Panc1 (cell line): ENCODE results near the gene FRYL. TPM values are rescaled to one million over a fixed set of nuclear protein-coding genes. Genes with fewer than 3 reads are reported as not detected.
"Not testable (repeated sequence)": the region's sequence is repeated elsewhere in the genome, so short reads cannot be mapped to it uniquely, and the experiment has no call there.

Experiments
- ATAC-seq: fragments of 200-7000 bp; cut with Tn5 transposase; 2 replicates; pipeline ENCODE4 v1.9.1; 2020; ENCODE audit warnings: mild to moderate bottlenecking, moderate library complexity
- BruUV-seq: library from RNA; stranded (reverse); fragments of 400-500 nt; replicated peaks from 2 replicates; lab custom pipeline; 2021; lab: Mats Ljungman, UMichigan
- CTCF ChIA-PET: fragments of 300-600 bp; sonication (Branson Sonifier 250); formaldehyde crosslinking; loops from one replicate; lab custom pipeline; 2022; ENCODE audit warnings: antibody characterized with exemption; lab: Charles Lee
- POLR2A ChIA-PET: fragments of 300-600 bp; sonication (Branson Sonifier 250); formaldehyde crosslinking; loops from one replicate; lab custom pipeline; 2022; ENCODE audit warnings: antibody characterized with exemption; lab: Charles Lee
- DNase-seq: peaks from one replicate; pipeline ENCODE4 v3.0.0-alpha.2; 2010; ENCODE audit warnings: low read depth, low spot score
- H3K27ac ChIP-seq: 2 replicates; pipeline ENCODE4 v1.5.1; 2011; ENCODE audit warnings: mild to moderate bottlenecking, low read length, inconsistent platforms
- H3K27me3 ChIP-seq: fragments of 200-500 bp; sonication (Bioruptor generic); 2 replicates; pipeline ENCODE4 v1.6.0; 2014; ENCODE audit warnings: low read length, inconsistent platforms; ENCODE audit not compliant: control insufficient read depth, insufficient read depth
- H3K36me3 ChIP-seq: fragments of 200-500 bp; sonication (Bioruptor generic); 2 replicates; pipeline ENCODE4 v1.5.1; 2014; ENCODE audit warnings: inconsistent platforms, mild to moderate bottlenecking, low read length, moderate library complexity; ENCODE audit not compliant: control insufficient read depth, insufficient read depth
- H3K4me1 ChIP-seq: 2 replicates; pipeline ENCODE4 v1.5.1; 2011; ENCODE audit warnings: inconsistent platforms, mild to moderate bottlenecking, low read length, moderate library complexity; ENCODE audit not compliant: control insufficient read depth, insufficient read depth
- H3K4me3 ChIP-seq, 2 experiments: 2 replicates each; pipeline ENCODE4 v1.5.1; 2011 to 2012; ENCODE audit warnings: low read depth in 2 of 2, low read length in 2 of 2, mild to moderate bottlenecking in 2 of 2, inconsistent platforms in 1 of 2, moderate library complexity in 1 of 2
- H3K9me3 ChIP-seq: fragments of 200-500 bp; sonication (Bioruptor generic); 2 replicates; pipeline ENCODE4 v1.5.1; 2014; ENCODE audit warnings: low read depth, mild to moderate bottlenecking, inconsistent platforms, low read length, moderate library complexity; ENCODE audit not compliant: control insufficient read depth, insufficient read depth
- POLR2AphosphoS5 ChIP-seq: IDR thresholded peaks from 2 replicates; pipeline ENCODE4 v1.6.1; 2012; ENCODE audit warnings: mild to moderate bottlenecking, low read depth, low read length, moderate library complexity
- SIN3A ChIP-seq: IDR thresholded peaks from 2 replicates; pipeline ENCODE4 v1.6.1; 2012; ENCODE audit warnings: low read depth, mild to moderate bottlenecking, low read length, moderate library complexity, borderline replicate concordance; ENCODE audit not compliant: insufficient read depth
- TCF7L2 ChIP-seq: IDR thresholded peaks from 2 replicates; pipeline ENCODE4 v1.6.1; 2011; ENCODE audit warnings: mild to moderate bottlenecking, low read depth, low read length, inconsistent platforms
- in situ Hi-C: cut with HindIII; loops from 2 replicates; pipeline ENCODE4 v1.10.0; 2016; ENCODE audit warnings: low sequenced_read_pairs, low pct_unique_long_range_greater_than_20kb
- intact Hi-C: fragments of 100-400 bp; cut with micrococcal nuclease; formaldehyde crosslinking; loops from one replicate; pipeline ENCODE4 v1.10.0; 2022; ENCODE audit not compliant: unreplicated experiment
- total RNA-seq: library from RNA; stranded (reverse); gene quantifications from one replicate; pipeline ENCODE4 v1.2.1, GENCODE V29; 2021; ENCODE audit not compliant: unreplicated experiment
- TF ChIP-seq, protein P1 (sequence below): fragments of 450-650 bp; IDR thresholded peaks from 2 replicates; pipeline ENCODE4 v1.5.1; 2017; ENCODE audit warnings: mild to moderate bottlenecking
- TF ChIP-seq, protein P2 (sequence below), 2 experiments: IDR thresholded peaks; 2 replicates each; pipeline ENCODE4 v1.6.1; 2011 to 2012; ENCODE audit warnings: low read depth in 2 of 2, control low read depth in 1 of 2, low read length in 1 of 2, mild to moderate bottlenecking in 1 of 2, moderate library complexity in 1 of 2; ENCODE audit not compliant: insufficient read depth in 1 of 2

The FRYL gene
- total RNA-seq, 1 experiment from 2014 or later = 47.5 TPM

DNA sequence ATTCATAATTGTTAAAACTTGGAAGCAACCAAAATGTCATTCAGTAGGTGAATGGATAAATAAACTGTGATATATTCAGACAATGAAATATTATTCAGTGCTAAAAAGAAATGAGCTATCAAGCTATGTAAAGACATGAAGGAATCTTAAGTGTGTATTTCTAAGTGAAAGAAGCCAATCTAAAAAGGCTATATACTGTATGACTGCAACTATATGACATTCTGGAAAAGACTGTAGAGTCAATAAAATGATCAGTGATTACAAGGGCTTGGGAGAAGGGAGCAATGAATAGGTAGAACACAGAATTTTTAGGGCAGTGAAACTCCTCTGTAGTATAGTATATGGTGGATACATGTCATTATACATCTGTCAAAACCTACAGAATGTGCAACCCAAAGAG, 139.9 kb downstream of the FRYL start:
- BruUV-seq = no TSS peak
- Histone ChIP-seq H3K4me3 (no peak overlapping the region), H3K4me1 (peaks cover 3% of the 10 kb centered on the region; the same call in 1 of the 2 replicates), H3K27me3 (no peaks in the 10 kb centered on the region), H3K36me3 (no peaks in the 10 kb centered on the region), H3K27ac (no peak overlapping the region), H3K9me3 (no peaks in the 10 kb centered on the region)
- DNase-seq (no peak), ATAC-seq (no peak)
- TF ChIP-seq TCF7L2 (no peak), SIN3A (no peak), POLR2AphosphoS5 (no peak)
- TF ChIP-seq, protein P1, sequence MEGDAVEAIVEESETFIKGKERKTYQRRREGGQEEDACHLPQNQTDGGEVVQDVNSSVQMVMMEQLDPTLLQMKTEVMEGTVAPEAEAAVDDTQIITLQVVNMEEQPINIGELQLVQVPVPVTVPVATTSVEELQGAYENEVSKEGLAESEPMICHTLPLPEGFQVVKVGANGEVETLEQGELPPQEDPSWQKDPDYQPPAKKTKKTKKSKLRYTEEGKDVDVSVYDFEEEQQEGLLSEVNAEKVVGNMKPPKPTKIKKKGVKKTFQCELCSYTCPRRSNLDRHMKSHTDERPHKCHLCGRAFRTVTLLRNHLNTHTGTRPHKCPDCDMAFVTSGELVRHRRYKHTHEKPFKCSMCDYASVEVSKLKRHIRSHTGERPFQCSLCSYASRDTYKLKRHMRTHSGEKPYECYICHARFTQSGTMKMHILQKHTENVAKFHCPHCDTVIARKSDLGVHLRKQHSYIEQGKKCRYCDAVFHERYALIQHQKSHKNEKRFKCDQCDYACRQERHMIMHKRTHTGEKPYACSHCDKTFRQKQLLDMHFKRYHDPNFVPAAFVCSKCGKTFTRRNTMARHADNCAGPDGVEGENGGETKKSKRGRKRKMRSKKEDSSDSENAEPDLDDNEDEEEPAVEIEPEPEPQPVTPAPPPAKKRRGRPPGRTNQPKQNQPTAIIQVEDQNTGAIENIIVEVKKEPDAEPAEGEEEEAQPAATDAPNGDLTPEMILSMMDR = no peak
- TF ChIP-seq, protein P2, sequence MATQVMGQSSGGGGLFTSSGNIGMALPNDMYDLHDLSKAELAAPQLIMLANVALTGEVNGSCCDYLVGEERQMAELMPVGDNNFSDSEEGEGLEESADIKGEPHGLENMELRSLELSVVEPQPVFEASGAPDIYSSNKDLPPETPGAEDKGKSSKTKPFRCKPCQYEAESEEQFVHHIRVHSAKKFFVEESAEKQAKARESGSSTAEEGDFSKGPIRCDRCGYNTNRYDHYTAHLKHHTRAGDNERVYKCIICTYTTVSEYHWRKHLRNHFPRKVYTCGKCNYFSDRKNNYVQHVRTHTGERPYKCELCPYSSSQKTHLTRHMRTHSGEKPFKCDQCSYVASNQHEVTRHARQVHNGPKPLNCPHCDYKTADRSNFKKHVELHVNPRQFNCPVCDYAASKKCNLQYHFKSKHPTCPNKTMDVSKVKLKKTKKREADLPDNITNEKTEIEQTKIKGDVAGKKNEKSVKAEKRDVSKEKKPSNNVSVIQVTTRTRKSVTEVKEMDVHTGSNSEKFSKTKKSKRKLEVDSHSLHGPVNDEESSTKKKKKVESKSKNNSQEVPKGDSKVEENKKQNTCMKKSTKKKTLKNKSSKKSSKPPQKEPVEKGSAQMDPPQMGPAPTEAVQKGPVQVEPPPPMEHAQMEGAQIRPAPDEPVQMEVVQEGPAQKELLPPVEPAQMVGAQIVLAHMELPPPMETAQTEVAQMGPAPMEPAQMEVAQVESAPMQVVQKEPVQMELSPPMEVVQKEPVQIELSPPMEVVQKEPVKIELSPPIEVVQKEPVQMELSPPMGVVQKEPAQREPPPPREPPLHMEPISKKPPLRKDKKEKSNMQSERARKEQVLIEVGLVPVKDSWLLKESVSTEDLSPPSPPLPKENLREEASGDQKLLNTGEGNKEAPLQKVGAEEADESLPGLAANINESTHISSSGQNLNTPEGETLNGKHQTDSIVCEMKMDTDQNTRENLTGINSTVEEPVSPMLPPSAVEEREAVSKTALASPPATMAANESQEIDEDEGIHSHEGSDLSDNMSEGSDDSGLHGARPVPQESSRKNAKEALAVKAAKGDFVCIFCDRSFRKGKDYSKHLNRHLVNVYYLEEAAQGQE (IDR thresholded peaks at IDR 0.05; ENCODE audit: insufficient read depth in 1 of 2, low read depth in 2 of 2, low read length in 1 of 2) = no peak
- in situ Hi-C loops = no loop called here
- POLR2A ChIA-PET = no interaction called here
- CTCF ChIA-PET = no interaction called here
- intact Hi-C loops = no loop called here

- no peak for TF ChIP-seq SIN3A
- TF ChIP-seq, protein P1 = no peak
- no peak for TF ChIP-seq TCF7L2
- TF ChIP-seq, protein P2 (IDR thresholded peaks at IDR 0.05; ENCODE audit: insufficient read depth in 1 of 2, low read depth in 2 of 2, low read length in 1 of 2) = no peak
- no peak for TF ChIP-seq POLR2AphosphoS5
- intact Hi-C loops (no loop called here), in situ Hi-C loops (no loop called here)
- no peak overlapping the region for H3K27ac ChIP-seq
- peaks cover 3% of the 10 kb centered on the region; the same call in 1 of the 2 replicates for H3K4me1 ChIP-seq
- H3K36me3 ChIP-seq = no peaks in the 10 kb centered on the region
- ChIA-PET POLR2A (no interaction called here), CTCF (no interaction called here)
- no peaks in the 10 kb centered on the region for H3K9me3 ChIP-seq
- BruUV-seq = no TSS peak
- H3K4me3 ChIP-seq = no peak overlapping the region
- DNase-seq (no peak), ATAC-seq (no peak)
- no peaks in the 10 kb centered on the region for H3K27me3 ChIP-seq
These were observed 140.3 kb downstream of the FRYL start for GRCh38 chr4:48639807-48640206.

- POLR2A ChIA-PET, CTCF ChIA-PET, H3K4me3 ChIP-seq, H3K36me3 ChIP-seq, DNase-seq, H3K4me1 ChIP-seq, BruUV-seq, in situ Hi-C loops, ATAC-seq, H3K9me3 ChIP-seq, intact Hi-C loops, H3K27ac ChIP-seq, H3K27me3 ChIP-seq: not testable (repeated sequence)
These were observed 141.5 kb downstream of the FRYL start for GRCh38 chr4:48638586-48638985.
